DND-41 (cell line): ENCODE measurements around the gene HDDC3.

ENCODE experiments used
- ATAC-seq: fragments of 200-7000 bp; cut with Tn5 transposase; 3 replicates; pipeline ENCODE4 v1.9.1; 2021; ENCODE audit warnings: low read depth; ENCODE audit not compliant: insufficient read depth
- DNase-seq: peaks from one replicate; pipeline ENCODE4 v3.0.0-alpha.2; 2020
- H2AFZ ChIP-seq: 2 replicates; pipeline ENCODE4 v1.6.0; 2012; ENCODE audit warnings: low read depth, low read length
- H3K27ac ChIP-seq: 2 replicates; pipeline ENCODE4 v1.5.1; 2012; ENCODE audit warnings: low read length, inconsistent platforms
- H3K27me3 ChIP-seq: fragments of 200-600 bp; sonication (generic); 2 replicates; pipeline ENCODE4 v1.6.0; 2012; ENCODE audit warnings: low read length, mild to moderate bottlenecking, inconsistent platforms; ENCODE audit not compliant: insufficient read depth, poor library complexity
- H3K36me3 ChIP-seq: 2 replicates; pipeline ENCODE4 v1.5.1; 2012; ENCODE audit warnings: low read length, inconsistent platforms; ENCODE audit not compliant: insufficient read depth
- H3K4me1 ChIP-seq: 2 replicates; pipeline ENCODE4 v1.5.1; 2012; ENCODE audit warnings: mild to moderate bottlenecking, low read length; ENCODE audit not compliant: insufficient read depth
- H3K4me2 ChIP-seq: 2 replicates; pipeline ENCODE4 v1.6.0; 2012; ENCODE audit warnings: mild to moderate bottlenecking, moderate library complexity, low read length, inconsistent platforms; ENCODE audit not compliant: insufficient read depth
- H3K4me3 ChIP-seq, 2 experiments: fragments of 200-600 bp in 1 of 2; shearing (Covaris generic) in 1 of 2; 2 replicates each; pipeline ENCODE4 v1.5.1; 2012 to 2016; ENCODE audit warnings: inconsistent platforms in 2 of 2, low read length in 2 of 2, mild to moderate bottlenecking in 2 of 2, low read depth in 1 of 2, moderate library complexity in 1 of 2
- H3K79me2 ChIP-seq: 2 replicates; pipeline ENCODE4 v1.6.0; 2012; ENCODE audit warnings: low read length, inconsistent platforms; ENCODE audit not compliant: insufficient read depth
- H3K9ac ChIP-seq: 2 replicates; pipeline ENCODE4 v1.6.0; 2012; ENCODE audit warnings: low read depth, mild to moderate bottlenecking, inconsistent platforms, low read length, moderate library complexity
- H3K9me3 ChIP-seq: 2 replicates; pipeline ENCODE4 v1.5.1; 2012; ENCODE audit warnings: low read length, moderate library complexity, mild to moderate bottlenecking, inconsistent platforms; ENCODE audit not compliant: insufficient read depth, severe bottlenecking
- H4K20me1 ChIP-seq: 2 replicates; pipeline ENCODE4 v1.6.0; 2012; ENCODE audit warnings: low read length; ENCODE audit not compliant: insufficient read depth
- EZH2 ChIP-seq: IDR thresholded peaks from 3 replicates; pipeline ENCODE4 v1.6.1; 2012; ENCODE audit warnings: borderline replicate concordance, low read depth, mild to moderate bottlenecking, moderate library complexity, low read length, inconsistent platforms; ENCODE audit not compliant: severe bottlenecking
- TF ChIP-seq, protein P1 (sequence below): IDR thresholded peaks from 2 replicates; pipeline ENCODE4 v1.5.1; 2012; ENCODE audit warnings: borderline replicate concordance, low read length, moderate library complexity, mild to moderate bottlenecking; ENCODE audit not compliant: poor library complexity, severe bottlenecking; ENCODE audit errors: extremely low read depth

Gene HDDC3

DNA sequence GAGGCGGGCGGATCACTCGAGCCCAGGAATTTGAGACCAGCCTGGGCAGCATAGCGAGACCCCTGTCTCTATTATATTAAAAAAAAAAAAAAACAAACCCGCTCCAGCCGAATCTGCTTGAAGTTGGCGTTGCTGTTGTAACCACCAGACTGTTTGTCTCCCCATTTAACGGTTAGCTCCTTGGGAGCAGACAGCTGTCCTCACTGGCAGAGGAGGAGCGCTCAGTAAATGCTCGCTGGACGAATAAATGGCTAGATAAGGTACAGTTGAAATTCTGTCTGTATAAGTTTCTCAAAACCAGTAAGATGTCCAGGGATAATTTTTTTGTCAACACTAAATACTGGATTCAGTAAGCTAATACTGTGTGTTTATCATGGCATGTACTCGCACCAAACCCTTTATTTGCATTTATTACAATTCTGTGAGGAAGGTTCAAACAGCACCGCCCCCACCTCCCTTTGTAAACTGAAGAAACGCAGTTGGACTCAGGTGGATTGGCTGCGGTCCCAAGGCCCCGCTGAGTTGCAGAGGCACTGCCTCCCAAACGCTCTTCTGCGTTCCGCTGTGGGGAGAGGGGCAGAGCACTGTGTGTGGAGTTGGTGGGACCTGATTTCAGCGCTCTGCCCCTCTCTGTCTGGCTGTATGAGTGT, 23.4 kb upstream of the HDDC3 start:
- DNase-seq, result peak; percentile 26
- H3K27me3 ChIP-seq, result no peaks in the 10 kb centered on the region
- peaks cover 38% of the 10 kb centered on the region for H3K79me2 ChIP-seq
- peak overlapping the region; percentile 99 for H3K27ac ChIP-seq
- peaks cover 5% of the 10 kb centered on the region; the same call in 1 of the 2 replicates for H4K20me1 ChIP-seq
- H3K4me2 ChIP-seq, result peak overlapping the region; percentile 82
- H3K9me3 ChIP-seq, result no peaks in the 10 kb centered on the region
- peak overlapping the region; percentile 70 to 93 for H3K4me3 ChIP-seq
- H3K4me1 ChIP-seq, result peaks cover 26% of the 10 kb centered on the region
- no peak for ATAC-seq
- peaks cover 67% of the 10 kb centered on the region for H3K36me3 ChIP-seq
- TF ChIP-seq, protein P1, sequence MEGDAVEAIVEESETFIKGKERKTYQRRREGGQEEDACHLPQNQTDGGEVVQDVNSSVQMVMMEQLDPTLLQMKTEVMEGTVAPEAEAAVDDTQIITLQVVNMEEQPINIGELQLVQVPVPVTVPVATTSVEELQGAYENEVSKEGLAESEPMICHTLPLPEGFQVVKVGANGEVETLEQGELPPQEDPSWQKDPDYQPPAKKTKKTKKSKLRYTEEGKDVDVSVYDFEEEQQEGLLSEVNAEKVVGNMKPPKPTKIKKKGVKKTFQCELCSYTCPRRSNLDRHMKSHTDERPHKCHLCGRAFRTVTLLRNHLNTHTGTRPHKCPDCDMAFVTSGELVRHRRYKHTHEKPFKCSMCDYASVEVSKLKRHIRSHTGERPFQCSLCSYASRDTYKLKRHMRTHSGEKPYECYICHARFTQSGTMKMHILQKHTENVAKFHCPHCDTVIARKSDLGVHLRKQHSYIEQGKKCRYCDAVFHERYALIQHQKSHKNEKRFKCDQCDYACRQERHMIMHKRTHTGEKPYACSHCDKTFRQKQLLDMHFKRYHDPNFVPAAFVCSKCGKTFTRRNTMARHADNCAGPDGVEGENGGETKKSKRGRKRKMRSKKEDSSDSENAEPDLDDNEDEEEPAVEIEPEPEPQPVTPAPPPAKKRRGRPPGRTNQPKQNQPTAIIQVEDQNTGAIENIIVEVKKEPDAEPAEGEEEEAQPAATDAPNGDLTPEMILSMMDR, result no peak
- no peak for TF ChIP-seq EZH2
- H3K9ac ChIP-seq, result peak overlapping the region; percentile 99
- peak overlapping the region; percentile 93 for H2AFZ ChIP-seq

DNA sequence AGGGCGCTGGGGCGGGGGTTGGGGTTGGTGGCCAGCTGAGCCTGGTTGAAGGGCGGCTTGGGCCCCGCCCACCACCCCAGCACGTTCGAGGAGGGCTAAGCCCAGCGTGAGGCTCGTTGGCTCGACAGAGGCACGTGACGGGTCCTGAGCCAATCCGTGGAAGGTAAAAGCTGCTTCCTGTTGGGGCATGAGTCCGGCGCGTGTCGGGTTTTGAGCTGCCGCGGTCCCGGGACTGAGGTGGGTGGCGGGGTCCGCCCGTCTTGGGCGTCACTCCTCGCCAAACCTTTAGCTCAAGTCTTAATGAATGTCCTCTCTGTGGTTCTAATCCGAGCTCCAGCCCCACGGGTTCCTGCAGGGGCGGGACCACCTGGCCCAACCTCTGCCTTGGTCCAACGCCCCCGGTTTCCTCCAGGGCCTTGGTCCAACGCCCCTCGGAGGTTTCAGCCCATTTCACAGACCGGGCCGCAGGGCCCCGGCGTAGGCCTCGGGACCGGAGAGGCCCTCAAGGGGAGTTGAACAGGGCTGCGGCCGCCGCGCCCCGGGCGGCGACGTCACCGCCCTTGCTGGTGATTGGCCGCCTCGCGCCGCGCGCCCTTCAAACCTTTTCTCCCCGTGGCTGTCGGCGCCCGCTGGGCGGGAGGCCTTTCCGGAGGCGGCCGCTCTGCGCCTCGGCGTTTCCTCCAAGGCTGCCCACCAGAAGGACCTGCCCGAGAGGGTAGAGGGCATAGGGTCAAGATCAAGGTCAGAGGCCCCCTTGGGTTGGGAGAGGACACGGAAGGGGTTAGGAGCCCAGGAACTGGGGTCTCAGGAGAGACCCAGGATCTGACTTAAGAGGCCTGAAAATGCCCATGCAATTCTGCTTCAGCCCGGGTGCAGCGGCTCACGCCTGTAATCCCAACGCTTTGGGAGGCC, 22.6 kb upstream of the HDDC3 start, which contains the start of gene RCCD1:
Gene RCCD1, plus strand, starts transcription at position 173 of the 912 bp plus-strand sequence. CDS start 1,851 bp downstream, outside the sequence.
- ATAC-seq, result peak; percentile 95
- H3K4me3 ChIP-seq, result peak within 1 kb of the TSS; percentile 70 to 93
- H3K4me2 ChIP-seq, result peak within 1 kb of the TSS; percentile 82
- H3K4me1 ChIP-seq, result peaks cover 26% of the 10 kb centered on the region
- peaks cover 67% of the 10 kb centered on the region for H3K36me3 ChIP-seq
- H3K27ac ChIP-seq, result peak within 1 kb of the TSS; percentile 99
- H4K20me1 ChIP-seq, result peaks cover 5% of the 10 kb centered on the region; the same call in 1 of the 2 replicates
- peak; percentile 92 for DNase-seq
- H3K9ac ChIP-seq, result peak within 1 kb of the TSS; percentile 99
- TF ChIP-seq, protein P1, result no peak
- TF ChIP-seq EZH2, result no peak
- no peaks in the 10 kb centered on the region for H3K27me3 ChIP-seq
- peak within 1 kb of the TSS; percentile 93 for H2AFZ ChIP-seq
- H3K79me2 ChIP-seq, result peaks cover 38% of the 10 kb centered on the region
- no peaks in the 10 kb centered on the region for H3K9me3 ChIP-seq

DNA sequence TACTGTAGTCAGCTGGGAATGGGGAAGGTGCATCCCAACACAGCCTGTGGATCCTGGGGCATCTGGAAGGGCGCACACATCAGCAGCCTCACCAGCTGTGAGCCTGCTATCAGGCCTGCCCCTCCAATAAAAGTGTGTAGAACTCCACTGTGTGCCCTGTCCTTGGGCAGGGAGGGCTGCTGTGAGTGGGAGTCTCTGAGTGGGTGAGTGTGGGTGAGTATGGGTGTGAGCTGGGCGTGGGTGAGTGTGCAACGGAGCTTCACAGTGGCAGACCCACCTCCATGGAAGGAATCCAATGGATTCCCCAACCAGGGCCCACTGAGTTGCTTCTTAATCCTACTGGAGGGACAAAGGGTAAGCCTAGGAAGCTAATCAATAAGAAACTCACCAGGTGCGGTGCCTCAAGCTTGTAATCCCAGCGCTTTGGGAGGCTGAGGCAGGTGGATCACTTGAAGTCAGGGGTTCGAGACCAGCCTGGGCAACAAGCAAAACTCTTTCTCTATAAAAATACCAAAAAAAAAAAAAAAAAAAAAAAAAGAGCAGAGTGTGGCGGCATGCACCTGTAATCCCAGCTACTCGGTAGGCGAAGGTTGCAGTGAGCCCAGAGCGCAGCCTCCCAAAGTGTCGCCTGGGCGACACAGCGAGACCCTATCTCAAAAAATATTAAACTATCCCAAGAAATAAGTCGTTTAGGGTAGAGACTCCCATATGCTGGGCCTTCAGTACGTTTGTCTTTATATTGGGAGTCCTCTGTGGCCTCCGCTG, 21.8 kb upstream of the HDDC3 start:
- DNase-seq (no peak), ATAC-seq (no peak)
- Histone ChIP-seq H3K4me2 (peak overlapping the region; percentile 82), H3K79me2 (peaks cover 35% of the 10 kb centered on the region), H3K9ac (peak overlapping the region; percentile 99), H3K9me3 (no peaks in the 10 kb centered on the region), H3K4me3 (peak overlapping the region in 1 of 2 experiments; percentile 93; a peak in 3 of 4 replicates), H3K27me3 (no peaks in the 10 kb centered on the region), H2AFZ (peak overlapping the region; percentile 59), H4K20me1 (peaks cover 5% of the 10 kb centered on the region; the same call in 1 of the 2 replicates), H3K4me1 (peaks cover 26% of the 10 kb centered on the region), H3K36me3 (peaks cover 69% of the 10 kb centered on the region), H3K27ac (peak overlapping the region; percentile 99)
- no peak for TF ChIP-seq EZH2
- TF ChIP-seq, protein P1, result no peak
